ENCODE data around the gene CRLF3. TPM values are rescaled to one million over a fixed set of nuclear protein-coding genes. Genes with fewer than 3 reads are reported as not detected.

The CRLF3 gene
- total RNA-seq, 1 experiment from 2014 or later = 17.9 TPM

- TF ChIP-seq ZNF532 (CRISPR knock-in tag; IDR thresholded peaks at IDR 0.05; ENCODE audit: borderline replicate concordance) = no peak
- peak; percentile 26; the same call in 1 of the 2 replicates for TF ChIP-seq GABPB1 (CRISPR knock-in tag; IDR thresholded peaks at IDR 0.05)
- TF ChIP-seq ZBTB43 (CRISPR knock-in tag; IDR thresholded peaks at IDR 0.05) = no peak
- no peak for TF ChIP-seq CBFB (CRISPR knock-in tag; IDR thresholded peaks at IDR 0.05; ENCODE audit: low read depth)
- TF ChIP-seq SOX15 (CRISPR knock-in tag; IDR thresholded peaks at IDR 0.05) = no peak
- TF ChIP-seq PREB (CRISPR knock-in tag; IDR thresholded peaks at IDR 0.05; ENCODE audit: borderline replicate concordance) = no peak
- no peak for TF ChIP-seq PRRX2 (CRISPR knock-in tag; IDR thresholded peaks at IDR 0.05)
- TF ChIP-seq MLX (CRISPR knock-in tag; IDR thresholded peaks at IDR 0.05) = no peak
- no peak for TF ChIP-seq ZNF281 (CRISPR knock-in tag; IDR thresholded peaks at IDR 0.05)
- TF ChIP-seq ZNF317 (CRISPR knock-in tag; IDR thresholded peaks at IDR 0.05; ENCODE audit: borderline replicate concordance, low read depth) = no peak
- TF ChIP-seq E2F1 (CRISPR knock-in tag; IDR thresholded peaks at IDR 0.05) = no peak
- no peak for TF ChIP-seq SMAD4 (CRISPR knock-in tag; IDR thresholded peaks at IDR 0.05)
- no peak for TF ChIP-seq IRF1 (CRISPR knock-in tag; IDR thresholded peaks at IDR 0.05)
- TF ChIP-seq ZNF512 (CRISPR knock-in tag; IDR thresholded peaks at IDR 0.05; ENCODE audit: borderline replicate concordance) = no peak
- TF ChIP-seq MAX (CRISPR knock-in tag; IDR thresholded peaks at IDR 0.05) = peak; percentile 76; the same call in 1 of the 2 replicates
- TF ChIP-seq CREB1 (CRISPR knock-in tag; IDR thresholded peaks at IDR 0.05) = no peak
- peak; percentile 59; the same call in 1 of the 2 replicates for TF ChIP-seq E2F5 (CRISPR knock-in tag; IDR thresholded peaks at IDR 0.05)
- TF ChIP-seq CREM (CRISPR knock-in tag; IDR thresholded peaks at IDR 0.05) = 0 out of 2 replicates have a peak, but pooled peaks have one; percentile 27
- TF ChIP-seq ZNF232 (CRISPR knock-in tag; IDR thresholded peaks at IDR 0.05) = 0 out of 2 replicates have a peak, but pooled peaks have one; percentile 31
- TF ChIP-seq OVOL2 (CRISPR knock-in tag; IDR thresholded peaks at IDR 0.05; ENCODE audit: borderline replicate concordance) = no peak
- TF ChIP-seq NFE2L1 (CRISPR knock-in tag; IDR thresholded peaks at IDR 0.05) = peak; percentile 16; the same call in 1 of the 2 replicates
- no peak for TF ChIP-seq ATF3 (CRISPR knock-in tag; conservative IDR thresholded peaks at IDR 0.05)
Observed at GRCh38 chr17:30824356-30825145, at the start of gene CRLF3 (continued).

Measured in WTC11 (cell line).